ENCODE data around the gene CAPZB.

CAPZB gene

DNA sequence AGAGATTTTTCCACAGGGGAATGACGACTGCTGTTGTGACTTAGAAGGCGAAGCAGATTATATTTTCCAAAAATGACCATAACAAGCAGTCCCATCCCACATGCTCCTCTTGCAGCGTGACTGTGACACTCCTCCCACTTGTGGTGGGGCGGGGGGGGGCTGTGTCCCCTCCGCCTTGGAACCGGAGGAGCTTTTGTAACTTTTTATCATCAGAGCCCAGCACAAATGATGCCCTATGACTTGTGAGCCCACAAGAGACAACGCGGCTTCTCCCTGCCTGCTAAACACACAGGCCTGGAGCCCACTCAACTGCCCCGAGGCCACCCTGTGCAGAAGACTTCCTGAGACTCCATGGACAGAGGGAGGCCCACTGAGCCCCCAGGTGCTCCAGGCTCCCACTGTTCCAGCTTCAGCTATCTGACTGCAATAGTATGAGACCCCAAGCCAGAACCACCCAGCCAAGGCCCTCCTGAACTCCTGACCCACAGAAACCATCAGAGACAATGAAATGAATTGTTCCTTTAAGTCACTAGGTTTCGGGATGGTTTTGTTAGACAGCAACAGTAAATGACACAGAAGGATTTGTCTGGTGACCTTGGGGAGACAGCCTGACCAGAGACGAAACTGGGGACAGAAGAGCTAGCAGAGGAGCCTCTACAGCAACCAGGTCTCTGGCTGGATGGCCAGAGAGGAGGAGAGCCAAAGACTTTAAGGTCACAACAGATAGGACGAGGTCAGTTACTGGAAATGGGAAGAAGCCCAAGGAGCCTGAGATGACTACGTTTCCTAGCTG is 58.8 kb downstream of the CAPZB start:
- no peak for DNase-seq

GRCh38 chr1:19425646-19426239 is 59.6 kb downstream of the CAPZB start:
- no peak for DNase-seq

GRCh38 chr1:19424651-19425570 is 60.4 kb downstream of the CAPZB start:
- DNase-seq, result no peak

DNA sequence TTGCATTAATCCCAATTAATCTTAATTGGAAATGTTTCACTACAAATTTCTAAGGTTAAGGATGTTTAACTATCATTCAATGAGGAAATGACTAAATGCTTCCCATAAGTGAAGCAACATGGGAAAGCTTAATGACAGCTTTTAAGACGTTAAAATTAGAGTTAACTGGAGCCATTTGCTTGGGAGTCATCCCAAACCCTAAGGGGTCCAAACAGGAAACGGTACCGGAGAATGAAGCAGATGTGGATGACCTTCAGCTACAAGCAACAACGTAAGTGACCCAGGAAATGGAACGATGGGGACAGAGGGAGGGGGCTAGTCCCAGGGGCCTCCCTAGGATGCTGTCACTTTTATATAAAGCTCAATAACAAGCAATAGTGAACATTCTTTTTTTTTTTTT is 62.2 kb downstream of the CAPZB start:
- peak; percentile 60 for DNase-seq

DNA sequence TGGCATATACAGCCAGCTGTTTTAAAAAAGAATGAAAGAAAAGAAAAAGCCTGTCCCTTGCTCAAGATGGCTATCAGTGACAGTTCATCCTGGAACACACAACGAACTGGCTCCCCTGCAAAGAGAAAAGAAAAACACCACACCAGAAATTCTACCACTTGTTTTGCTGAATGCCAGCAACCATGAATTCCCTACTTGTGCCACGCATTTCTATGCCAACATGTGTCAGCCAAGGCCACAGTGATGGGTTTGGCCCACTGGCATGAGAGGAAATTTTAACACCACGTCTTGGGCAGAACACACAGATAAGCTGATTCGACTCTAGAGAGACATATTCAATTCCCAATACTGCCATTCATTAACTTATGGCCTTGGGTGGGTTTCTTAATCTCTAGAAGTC is 64.0 kb downstream of the CAPZB start:
- no peak for DNase-seq

DNA sequence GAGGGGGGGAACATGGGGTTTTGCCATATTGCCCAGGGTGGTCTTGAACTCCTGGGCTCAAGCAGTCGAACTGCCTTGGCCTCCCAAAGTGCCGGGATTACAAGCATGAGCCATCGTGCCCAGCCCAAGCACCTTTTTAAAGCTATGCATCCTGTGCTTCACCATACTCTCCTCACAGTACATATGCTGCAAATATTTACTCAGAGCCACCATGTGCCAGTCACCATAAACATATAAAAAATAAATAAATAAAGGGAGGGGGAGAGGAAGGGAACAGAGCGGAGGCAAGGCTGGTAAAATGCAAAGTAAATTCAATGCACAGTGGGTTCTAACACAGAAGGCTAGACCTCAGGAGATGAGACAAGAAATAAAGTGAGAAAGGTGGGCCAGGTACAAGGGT is 64.7 kb downstream of the CAPZB start:
- DNase-seq, result no peak

DNA sequence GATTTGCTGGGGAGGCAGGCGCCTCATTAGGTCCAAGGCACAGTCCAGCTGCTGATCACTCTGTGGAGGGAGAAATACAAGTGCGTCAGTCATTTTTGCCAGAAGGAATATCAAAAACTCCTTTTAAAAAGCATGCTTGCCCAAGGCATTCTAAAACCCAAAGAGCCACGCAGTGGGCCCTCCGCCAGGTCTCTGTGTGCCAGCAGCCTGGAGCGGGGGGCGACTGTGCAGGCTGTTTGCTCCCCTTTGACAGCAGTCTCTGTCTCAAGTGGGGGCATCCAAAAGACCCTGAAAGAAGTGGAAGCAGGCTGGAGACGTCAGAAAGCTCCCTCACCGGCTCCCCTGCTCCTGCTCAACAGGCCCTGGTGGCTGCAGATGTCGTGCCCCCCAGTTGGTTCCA is 65.6 kb downstream of the CAPZB start:
- no peak for DNase-seq

DNA sequence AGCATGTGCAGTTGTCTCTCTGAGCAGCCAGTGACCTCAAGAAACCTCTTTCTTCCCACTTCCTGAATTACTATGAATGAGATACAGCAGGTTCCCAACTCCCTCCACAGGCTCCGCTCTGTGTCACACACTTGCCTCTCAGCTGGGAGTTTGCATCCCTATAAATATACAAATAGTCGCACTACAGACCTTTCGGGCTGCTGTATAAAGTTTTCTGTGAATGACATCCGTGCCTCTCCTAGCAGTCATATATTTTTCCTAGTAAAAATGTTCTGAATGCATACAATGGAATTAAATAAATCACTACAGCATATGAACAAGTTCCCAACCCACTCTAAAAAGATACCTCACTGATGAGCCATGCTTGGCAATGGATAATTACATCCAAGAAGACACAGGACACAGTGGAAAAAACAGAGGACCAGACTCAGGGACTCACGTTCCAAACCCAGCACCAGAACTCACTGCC is 66.8 kb downstream of the CAPZB start:
- no peak for DNase-seq

DNA sequence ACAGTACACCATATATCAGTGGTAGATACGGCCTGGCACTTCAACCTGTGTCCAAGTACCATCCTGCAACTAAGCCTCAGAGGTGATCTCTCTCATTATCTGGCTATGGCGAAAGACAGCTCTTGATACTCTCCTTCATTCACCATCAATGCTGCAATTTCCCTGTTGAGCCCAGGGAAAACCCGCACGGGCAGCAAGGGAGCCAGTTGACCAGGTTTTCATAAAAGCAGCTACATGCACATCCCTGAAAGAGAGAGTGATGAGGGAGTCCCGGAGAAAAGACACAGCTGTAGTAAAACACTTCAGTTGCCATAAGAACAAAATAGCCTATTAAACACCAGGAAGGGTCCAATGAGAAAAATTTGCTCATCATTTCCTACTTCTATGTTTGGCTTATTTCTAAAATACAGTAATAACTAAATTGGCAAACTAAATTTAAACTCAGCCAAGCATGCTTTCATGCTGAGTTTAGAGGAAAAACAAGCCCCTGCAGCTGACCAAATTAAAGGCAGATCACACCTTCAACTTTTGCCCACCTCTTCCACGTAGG is 68.3 kb downstream of the CAPZB start:
- no peak for DNase-seq

GRCh38 chr1:19416145-19416544 is 69.2 kb downstream of the CAPZB start:
- DNase-seq, result no peak

- no peak for DNase-seq
These were observed 70.7 kb downstream of the CAPZB start for GRCh38 chr1:19414515-19415121.

GRCh38 chr1:19413999-19414398 is 71.3 kb downstream of the CAPZB start:
- no peak for DNase-seq

DNA sequence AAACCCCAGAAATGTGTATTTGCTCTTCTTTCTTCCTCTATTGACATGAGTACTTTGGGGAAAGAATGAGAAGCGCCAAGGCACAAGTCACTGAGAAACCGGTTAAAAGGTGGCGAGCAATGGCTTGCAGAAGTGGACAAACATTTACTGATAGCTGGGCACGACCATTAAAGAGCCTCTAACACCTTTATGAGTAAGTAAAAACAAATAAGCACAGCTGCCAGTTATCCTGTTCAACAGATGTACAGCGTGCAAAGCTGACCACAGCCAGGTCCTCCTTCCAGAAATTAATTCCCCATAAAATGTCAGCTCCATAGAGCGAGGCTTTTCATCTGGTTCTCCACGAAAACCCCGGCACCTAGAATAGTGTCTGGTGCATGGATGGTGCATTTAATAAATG is 72.7 kb downstream of the CAPZB start:
- DNase-seq, result no peak

- DNase-seq, result no peak
These were observed 73.7 kb downstream of the CAPZB start for GRCh38 chr1:19411612-19412011.

GRCh38 chr1:19410393-19410792 is 74.9 kb downstream of the CAPZB start:
- DNase-seq, result no peak

DNA sequence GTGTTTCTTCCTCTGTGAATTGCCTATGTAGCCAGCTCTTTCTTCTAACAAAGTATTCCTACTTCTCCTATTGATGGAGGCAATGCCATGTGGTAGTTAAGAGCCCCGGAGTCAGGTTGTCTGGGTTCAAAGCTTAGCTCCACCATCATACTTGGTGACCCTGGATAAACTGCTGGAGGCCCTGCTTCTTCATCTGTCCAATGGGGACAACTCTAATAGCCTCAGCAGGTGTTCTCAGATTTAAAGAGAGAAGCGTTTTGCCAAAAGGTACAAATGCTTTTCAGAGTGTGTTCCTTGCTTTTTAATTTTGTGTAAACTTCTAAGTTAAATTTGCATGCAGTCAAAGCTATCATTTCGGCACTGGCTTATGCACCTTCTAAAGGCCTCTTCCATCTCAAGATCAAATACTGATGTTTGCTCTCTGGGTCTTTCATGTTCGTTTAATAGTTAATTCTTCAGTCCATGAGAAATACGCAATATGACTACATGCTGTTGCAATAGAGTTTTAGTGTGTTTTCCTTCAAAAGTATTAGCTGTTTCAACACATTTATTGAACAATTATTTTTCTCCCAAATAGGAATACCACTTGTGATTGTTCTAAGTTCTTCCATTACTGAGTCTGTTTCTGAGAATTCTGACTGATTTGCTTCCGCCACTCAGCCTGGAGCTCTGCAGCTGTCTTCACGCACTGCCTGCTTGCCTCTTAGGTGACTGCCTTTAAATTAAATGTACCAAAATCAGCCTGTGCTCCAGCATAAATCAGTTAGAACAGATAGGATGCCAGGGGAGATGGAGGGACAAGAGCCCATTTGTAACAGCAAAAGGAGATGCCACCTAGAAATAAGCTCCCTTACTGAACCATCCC is 75.6 kb downstream of the CAPZB start:
- DNase-seq, result no peak

DNA sequence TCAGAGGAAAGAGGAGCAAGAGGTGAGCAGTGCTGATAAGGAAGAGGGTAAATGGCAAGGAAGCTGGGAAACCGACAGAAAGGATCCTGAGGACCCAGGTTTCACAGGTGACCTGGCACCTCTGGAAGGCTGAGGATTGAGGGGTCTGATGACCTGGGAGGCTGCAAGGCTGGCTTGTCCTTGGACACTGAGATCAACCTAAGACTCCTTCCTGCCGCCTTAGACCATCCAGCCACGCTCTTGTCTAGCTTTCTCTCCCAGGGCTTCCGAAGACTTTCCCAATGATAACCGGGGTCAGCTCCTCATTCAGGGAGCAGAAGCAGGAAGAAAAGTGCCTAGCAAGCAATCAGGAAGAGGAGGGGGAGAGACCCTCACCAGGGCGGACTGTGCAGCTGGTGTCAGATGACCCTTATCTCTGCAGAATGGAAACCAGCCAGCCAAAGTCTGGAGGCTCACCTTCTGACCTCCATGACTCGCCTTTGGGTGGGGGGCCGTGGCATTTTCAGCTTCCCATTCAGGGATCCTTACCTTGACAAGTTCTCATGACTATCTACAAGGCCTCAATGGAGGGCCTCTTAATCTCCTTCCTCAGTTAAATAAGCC is 77.7 kb downstream of the CAPZB start:
- no peak for DNase-seq

- no peak for DNase-seq
These were observed 78.7 kb downstream of the CAPZB start for GRCh38 chr1:19406680-19407079.

- DNase-seq, result peak; percentile 22
These were observed 79.4 kb downstream of the CAPZB start for GRCh38 chr1:19405761-19406487.

- DNase-seq, result no peak
These were observed 80.1 kb downstream of the CAPZB start for GRCh38 chr1:19405195-19405760.

All from fibroblast of skin of right quadriceps (primary cell).